ENCODE measurements around the gene CFD. TPM values are rescaled to one million over a fixed set of nuclear protein-coding genes. Genes with fewer than 3 reads are reported as not detected.
A peak's percentile ranks its signal among the peaks of the same experiment; 100 is the strongest.

The CFD gene
- polyA plus RNA-seq, 1 of the 3 experiments (the other 2 are of a cell fraction) = 2.5 TPM

- TF ChIP-seq SMC3 (IDR thresholded peaks at IDR 0.05; ENCODE audit: low read depth, low read length) = no peak
- TF ChIP-seq YY1 (IDR thresholded peaks at IDR 0.05; ENCODE audit: low read depth) = no peak
- no peak for TF ChIP-seq MXI1 (IDR thresholded peaks at IDR 0.05; ENCODE audit: low read depth, low read length)
- TF ChIP-seq CTCF (IDR thresholded peaks at IDR 0.05) = no peak
- no peak for TF ChIP-seq TCF12 (IDR thresholded peaks at IDR 0.05)
These were observed 47.9 kb upstream of the CFD start (continued) for GRCh38 chr19:811506-812048.

- WGBS (ENCODE audit: low lambda C conversion rate) = 97% methylated on average over 43 of the region's 80 CpGs
These were observed 47.3 kb upstream of the CFD start for GRCh38 chr19:812049-812746.

More at GRCh38 chr19:812049-812746, 47.3 kb upstream of the CFD start:
- no peaks in the 10 kb centered on the region for H3K27me3 ChIP-seq (ENCODE audit: insufficient read depth)
- POLR2A ChIA-PET = no interaction called here
- H3K27ac ChIP-seq (ENCODE audit: low read depth in 2 of 2, low read length in 1 of 2) = no peak overlapping the region
- no peaks in the 10 kb centered on the region for H3K9me2 ChIP-seq
- no peak overlapping the region for H2AFZ ChIP-seq (ENCODE audit: low read depth)
- no peak overlapping the region for H3K4me2 ChIP-seq
- DNase-seq = peak; percentile 61
- no peaks in the 10 kb centered on the region for H3K4me1 ChIP-seq (ENCODE audit: control insufficient read depth in 1 of 2, insufficient read depth in 2 of 2, low read depth in 1 of 2, low read length in 1 of 2)
- H4K20me1 ChIP-seq (ENCODE audit: insufficient read depth) = peaks cover 50% of the 10 kb centered on the region
- H3K4me3 ChIP-seq (ENCODE audit: low read depth in 2 of 2, low read length in 1 of 2) = no peak overlapping the region
- no peak for TF ChIP-seq REST (IDR thresholded peaks at IDR 0.05; ENCODE audit: low read depth, low read length)
- TF ChIP-seq RCOR1 (IDR thresholded peaks at IDR 0.05; ENCODE audit: low read length) = no peak
- TF ChIP-seq RXRA (IDR thresholded peaks at IDR 0.05; ENCODE audit: borderline replicate concordance, low read depth) = no peak
- no peak for TF ChIP-seq CTCF (IDR thresholded peaks at IDR 0.05)
- peaks cover 36 to 43% of the 10 kb centered on the region in 2 experiments for H3K36me3 ChIP-seq (replicated peaks in 1 of 2; ENCODE audit: control insufficient read depth in 1 of 2, insufficient read depth in 2 of 2, low read length in 1 of 2)
- CTCF ChIA-PET = interaction anchor here (1.3 kb wide), 1 partner anchor 11 kb away, joined by 5 read pairs; no protein-coding TSS in a partner anchor
- no peaks in the 10 kb centered on the region for H3K9me3 ChIP-seq
- peaks cover 27% of the 10 kb centered on the region; the same call in 1 of the 2 replicates for H3K79me2 ChIP-seq (ENCODE audit: insufficient read depth)
- H3K9ac ChIP-seq = no peak overlapping the region
- H3F3A ChIP-seq (replicated peaks; ENCODE audit: insufficient read depth) = peaks cover 34% of the 10 kb centered on the region

Measured in SK-N-SH (cell line).